Natural killer cell treated with Interleukin-12 subunit alpha and Interleukin-12 subunit beta and Interleukin-15 and Interleukin-18, amount 100 ng/mL, for 72 hours (primary cell): ENCODE data around the gene ZFYVE27. TPM values are rescaled to one million over a fixed set of nuclear protein-coding genes. Genes with fewer than 3 reads are reported as not detected.

Experiments used
- ATAC-seq, 2 donors: fragments of 150-1000 bp; cut with Tn5 transposase in 1 of 2; sonication (Bioruptor Pico), chemical (Tn5 transposase) in 1 of 2; 2 replicates each; pipeline ENCODE4 v1.10.0; 2021
- DNase-seq: peaks from one replicate; pipeline ENCODE4 v3.0.0; 2022; ENCODE audit warnings: low spot score
- H3K27ac Mint-ChIP-seq, 2 donors: 1 replicate in 1 of 2; 2 replicates in 1 of 2; pipeline ENCODE4 v1.8.0; 2022; ENCODE audit warnings: mixed read lengths in 2 of 2, mild to moderate bottlenecking in 1 of 2, moderate library complexity in 1 of 2
- H3K27me3 Mint-ChIP-seq, 2 donors: 1 replicate in 1 of 2; 2 replicates in 1 of 2; pipeline ENCODE4 v1.8.0; 2022; ENCODE audit warnings: mixed read lengths in 2 of 2
- H3K36me3 Mint-ChIP-seq: one replicate; pipeline ENCODE4 v1.8.0; 2022; ENCODE audit warnings: mixed read lengths
- H3K4me1 Mint-ChIP-seq, 2 donors: 1 replicate in 1 of 2; 2 replicates in 1 of 2; pipeline ENCODE4 v1.8.0; 2022; ENCODE audit warnings: low read depth in 2 of 2, mixed read lengths in 2 of 2, mild to moderate bottlenecking in 1 of 2
- H3K4me3 Mint-ChIP-seq: one replicate; pipeline ENCODE4 v1.8.0; 2022; ENCODE audit warnings: mixed read lengths
- H3K9me3 Mint-ChIP-seq: 2 replicates; pipeline ENCODE4 v1.8.0; 2022; ENCODE audit warnings: mixed read lengths
- total RNA-seq, 2 donors: library from RNA; stranded (reverse); gene quantifications; one replicate each; pipeline ENCODE4 v1.2.3, GENCODE V29; 2022

ZFYVE27 gene
- total RNA-seq, 2 donors from 2014 or later, result 34.9 to 59.6 TPM

DNA sequence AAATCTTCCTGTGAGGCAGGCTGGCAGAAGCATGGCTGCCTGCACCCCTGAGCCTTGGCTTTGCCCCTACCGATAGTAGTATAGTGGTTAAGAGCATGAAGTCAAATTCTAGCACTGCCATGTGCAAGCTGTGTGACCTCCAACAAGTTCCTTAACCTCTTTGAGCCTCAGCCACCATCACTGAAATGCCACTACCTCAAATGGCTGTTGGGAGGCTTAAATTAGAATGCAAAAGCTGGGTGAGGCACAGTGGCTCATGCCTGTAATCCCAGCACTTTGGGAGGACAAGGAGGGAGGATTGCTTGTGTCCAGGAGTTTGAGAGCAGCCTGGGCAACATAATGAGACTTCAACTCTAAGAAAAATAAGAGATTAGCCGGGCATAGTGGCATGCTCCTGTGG is 26.5 kb downstream of the ZFYVE27 start:
- Mint-ChIP-seq H3K27me3 (no peaks in the 10 kb centered on the region), H3K9me3 (no peaks in the 10 kb centered on the region), H3K36me3 (no peaks in the 10 kb centered on the region), H3K27ac (no peak overlapping the region), H3K4me1 (peaks cover 0 to 2% of the 10 kb centered on the region in 2 donors), H3K4me3 (no peak overlapping the region)
- ATAC-seq (no peak), DNase-seq (no peak)

DNA sequence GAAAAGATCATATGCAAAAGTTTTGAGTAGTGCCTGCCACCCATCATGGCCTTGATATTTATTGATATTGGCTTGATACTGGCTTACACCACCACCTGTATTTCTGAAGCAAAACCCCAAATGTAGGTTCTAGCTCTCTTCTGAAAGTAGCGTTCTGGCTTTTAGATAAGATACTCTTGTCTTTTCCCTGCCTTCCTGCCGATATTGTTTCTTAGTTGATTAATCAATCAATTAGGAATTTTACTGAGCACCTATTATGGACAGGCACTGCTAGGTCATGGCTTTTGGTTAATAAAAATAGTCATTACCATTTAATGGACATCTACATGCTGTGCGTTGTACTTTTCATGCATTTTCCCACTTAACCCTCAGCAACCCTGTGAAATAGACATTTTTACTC is 27.0 kb downstream of the ZFYVE27 start:
- ATAC-seq, result no peak
- no peaks in the 10 kb centered on the region for H3K9me3 Mint-ChIP-seq

GRCh38 chr10:97764519-97764931 is 27.6 kb downstream of the ZFYVE27 start:
- H3K4me3 Mint-ChIP-seq, result no peak overlapping the region
- H3K4me1 Mint-ChIP-seq, result peaks cover 0 to 2% of the 10 kb centered on the region in 2 donors
- ATAC-seq (no peak), DNase-seq (no peak)
- H3K36me3 Mint-ChIP-seq, result no peaks in the 10 kb centered on the region
- no peaks in the 10 kb centered on the region for H3K9me3 Mint-ChIP-seq
- H3K27me3 Mint-ChIP-seq, result peaks cover 2 to 6% of the 10 kb centered on the region in 2 donors
- H3K27ac Mint-ChIP-seq, result peak overlapping the region in 1 of 2 donors; percentile 49

More for the DNA sequence above, 27.0 kb downstream of the ZFYVE27 start:
- Mint-ChIP-seq H3K4me1 (peaks cover 0 to 2% of the 10 kb centered on the region in 2 donors), H3K27me3 (peaks cover 0 to under 1% of the 10 kb centered on the region in 2 donors), H3K27ac (no peak overlapping the region), H3K4me3 (no peak overlapping the region), H3K36me3 (no peaks in the 10 kb centered on the region)
- DNase-seq, result no peak

DNA sequence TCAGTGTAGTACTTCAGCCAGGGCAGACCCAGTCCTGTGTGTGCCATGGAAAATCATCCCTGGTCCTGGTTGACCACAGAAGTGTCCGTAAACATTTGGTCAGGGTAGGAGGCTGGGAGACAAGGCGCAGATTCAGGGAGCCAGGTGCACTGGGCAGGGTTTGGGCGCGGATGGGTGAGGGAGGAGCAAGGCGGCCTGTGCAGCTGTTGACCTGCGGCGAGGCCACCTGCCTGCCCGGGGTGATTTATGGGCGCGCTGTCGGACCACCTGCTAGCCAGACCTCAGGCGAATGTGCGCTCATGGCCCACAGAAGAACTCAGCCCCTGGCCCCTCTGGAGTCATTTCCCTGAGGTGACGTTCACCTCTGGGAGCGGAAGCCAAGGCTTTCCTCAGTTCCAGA is 28.3 kb downstream of the ZFYVE27 start:
- ATAC-seq (no peak), DNase-seq (peak; percentile 28)
- H3K36me3 Mint-ChIP-seq, result no peaks in the 10 kb centered on the region
- no peaks in the 10 kb centered on the region for H3K9me3 Mint-ChIP-seq
- no peak overlapping the region for H3K4me3 Mint-ChIP-seq
- peaks cover 0 to 3% of the 10 kb centered on the region in 2 donors for H3K4me1 Mint-ChIP-seq
- H3K27ac Mint-ChIP-seq, result peak overlapping the region in 1 of 2 donors; percentile 49
- peaks cover 5 to 11% of the 10 kb centered on the region in 2 donors for H3K27me3 Mint-ChIP-seq

DNA sequence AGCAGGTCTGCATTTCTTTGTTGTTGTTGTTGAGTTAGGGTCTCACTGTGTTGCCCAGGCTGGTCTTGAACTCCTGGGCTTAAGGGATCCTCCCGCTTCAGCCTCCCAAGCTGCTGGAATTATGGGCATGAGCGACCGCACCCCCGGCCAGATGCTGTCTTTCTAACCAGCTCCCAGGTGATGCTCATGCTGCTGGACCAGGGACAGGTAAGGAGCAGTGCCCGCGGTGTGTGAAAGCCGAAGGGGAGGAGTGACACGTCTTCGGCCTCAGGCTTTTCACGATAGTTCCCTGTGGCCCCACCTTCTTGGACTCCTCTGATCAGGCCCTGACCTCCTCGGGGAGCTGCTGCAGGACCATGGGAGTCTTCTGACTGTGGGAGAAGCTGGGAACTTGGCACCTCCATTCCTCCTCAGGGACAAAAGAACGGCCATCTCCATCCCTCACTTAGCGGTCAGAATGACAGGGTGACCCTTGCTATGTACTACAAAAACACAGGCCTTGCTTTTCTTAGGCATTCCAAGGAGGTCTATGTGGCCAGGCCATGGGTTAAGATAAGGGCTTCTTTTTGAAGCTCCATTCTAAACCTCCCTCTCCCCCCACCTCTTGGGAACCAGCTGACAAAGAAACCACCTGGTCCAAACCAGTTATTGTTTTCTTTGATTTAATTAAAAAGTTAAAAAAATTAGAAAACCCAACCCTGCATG is 29.3 kb downstream of the ZFYVE27 start:
- DNase-seq (no peak), ATAC-seq (no peak)
- Mint-ChIP-seq H3K27me3 (peaks cover 13 to 22% of the 10 kb centered on the region in 2 donors), H3K36me3 (no peaks in the 10 kb centered on the region), H3K9me3 (no peaks in the 10 kb centered on the region), H3K4me3 (no peak overlapping the region), H3K27ac (no peak overlapping the region), H3K4me1 (peaks cover 0 to 7% of the 10 kb centered on the region in 2 donors)

DNA sequence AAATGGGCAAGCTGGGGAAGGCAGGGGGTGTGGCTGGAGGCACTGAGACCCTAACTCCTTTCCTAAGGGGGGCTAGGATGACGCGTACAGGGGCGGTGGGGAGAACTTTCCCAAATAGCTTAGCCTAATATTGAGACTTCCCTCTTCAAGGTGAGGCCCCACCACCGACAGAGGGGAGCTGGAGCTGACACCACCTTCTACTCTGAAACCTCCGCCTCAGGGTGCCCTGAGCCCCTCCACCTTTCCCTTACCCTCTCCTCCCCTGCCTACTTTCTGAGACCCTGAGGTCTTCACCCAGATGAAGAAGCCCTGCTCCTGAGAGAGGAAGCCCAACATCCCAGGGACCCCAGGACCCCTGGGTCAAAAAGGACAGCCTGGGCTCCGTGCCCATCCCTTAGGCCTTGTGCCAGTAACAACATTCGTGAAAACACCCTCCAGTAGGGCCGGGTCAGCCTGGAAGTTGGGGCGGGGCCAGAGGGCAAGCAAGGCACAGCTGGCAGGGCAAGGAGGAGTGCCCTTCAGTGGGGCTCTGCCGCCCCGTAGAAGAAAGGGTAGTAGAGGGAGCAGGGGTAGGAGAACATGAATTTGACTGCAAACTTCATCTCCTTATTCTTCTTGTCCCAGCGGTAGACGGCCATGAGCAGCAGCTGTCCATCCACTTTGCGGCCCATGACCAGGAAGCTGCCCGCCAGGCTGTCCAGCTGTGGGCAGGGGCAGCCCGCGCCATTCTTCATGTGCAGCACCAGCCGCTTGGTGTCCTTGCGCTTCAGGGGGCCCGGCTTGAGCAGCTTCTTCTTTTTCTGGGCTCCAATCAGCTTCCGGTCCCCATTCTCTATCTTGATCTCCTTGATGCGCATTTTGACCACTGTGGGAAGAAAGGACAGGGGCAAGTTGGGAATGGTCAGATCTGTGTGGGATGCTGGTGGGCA is 30.3 kb downstream of the ZFYVE27 start:
- Mint-ChIP-seq H3K9me3 (no peaks in the 10 kb centered on the region), H3K27me3 (peaks cover 16 to 27% of the 10 kb centered on the region in 2 donors), H3K36me3 (no peaks in the 10 kb centered on the region), H3K4me3 (no peak overlapping the region), H3K27ac (no peak overlapping the region), H3K4me1 (peaks cover 3 to 9% of the 10 kb centered on the region in 2 donors)
- no peak for DNase-seq
- no peak for ATAC-seq

DNA sequence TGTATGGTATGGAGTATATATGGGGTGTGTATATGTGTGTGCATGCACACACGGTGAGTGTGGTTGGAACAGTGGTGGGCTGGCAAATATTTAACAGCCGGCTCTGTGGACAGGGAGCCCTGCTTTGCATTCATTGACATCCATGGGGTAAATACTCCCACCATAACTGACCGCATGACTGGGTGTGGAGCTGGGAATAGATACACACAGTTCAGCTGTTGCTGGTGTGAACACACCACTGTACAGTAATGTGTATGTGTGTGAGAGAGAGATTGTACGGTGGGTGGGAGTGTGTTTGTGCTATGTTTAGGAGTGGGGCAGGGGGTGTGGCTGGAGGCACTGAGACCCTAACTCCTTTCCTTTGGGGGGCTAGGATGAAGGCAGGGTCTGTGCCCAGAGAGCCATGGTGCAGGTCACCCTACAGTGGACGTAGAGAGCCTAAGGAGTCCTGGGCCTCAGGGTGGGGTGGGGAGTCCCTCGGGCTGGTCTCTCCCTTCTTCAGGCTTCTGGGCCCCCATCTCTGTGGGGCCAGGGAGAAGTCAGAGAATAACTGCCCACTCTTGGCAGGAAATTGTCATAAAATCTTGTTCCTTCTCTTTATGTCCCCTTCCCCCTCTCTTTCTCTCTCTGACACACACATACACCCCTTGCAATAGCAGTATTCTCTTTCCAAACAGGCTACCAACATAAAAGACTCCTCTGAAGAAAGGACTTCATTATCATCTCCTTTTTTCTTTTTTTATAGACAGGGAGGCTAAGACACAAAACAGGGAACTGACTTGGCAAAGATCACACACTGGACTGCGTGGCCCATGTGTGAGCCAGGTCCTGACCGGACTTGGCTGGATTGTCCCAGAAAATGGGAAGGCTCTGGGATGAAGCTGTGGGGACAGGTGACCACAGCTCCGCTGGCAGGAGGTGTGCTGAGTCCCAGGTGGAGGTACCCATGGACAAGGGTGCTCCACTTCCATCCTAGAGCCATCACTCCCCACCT is 31.7 kb downstream of the ZFYVE27 start:
- Mint-ChIP-seq H3K9me3 (no peaks in the 10 kb centered on the region), H3K4me1 (peaks cover 5 to 10% of the 10 kb centered on the region in 2 donors), H3K27me3 (peaks cover 18 to 32% of the 10 kb centered on the region in 2 donors), H3K36me3 (no peaks in the 10 kb centered on the region), H3K27ac (no peak overlapping the region), H3K4me3 (no peak overlapping the region)
- ATAC-seq, result peak in 1 of 2 donors; percentile 13
- peak; percentile 12 for DNase-seq

DNA sequence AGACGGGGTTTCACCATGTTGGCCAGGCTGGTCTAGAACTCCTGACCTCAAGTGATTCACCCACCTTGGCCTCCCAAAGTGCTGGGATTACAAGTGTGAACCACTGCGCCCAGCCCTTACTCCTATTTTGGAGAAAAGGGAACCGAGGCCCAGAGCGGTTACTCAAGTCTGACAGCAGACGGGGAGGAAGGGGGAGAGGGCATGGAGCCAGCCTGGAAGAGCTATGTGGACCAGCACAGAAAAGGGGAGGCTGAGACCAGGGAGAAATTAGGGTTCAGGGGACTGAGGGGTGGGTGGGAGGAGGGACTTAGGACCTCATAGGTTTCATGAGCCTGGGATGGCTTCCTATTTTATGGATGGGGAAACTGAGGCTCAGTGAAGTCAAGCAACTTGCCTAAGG is 33.3 kb downstream of the ZFYVE27 start:
- Mint-ChIP-seq H3K4me3 (no peak overlapping the region), H3K27ac (no peak overlapping the region), H3K9me3 (no peaks in the 10 kb centered on the region), H3K27me3 (peaks cover 20 to 32% of the 10 kb centered on the region in 2 donors), H3K4me1 (peaks cover 5 to 10% of the 10 kb centered on the region in 2 donors), H3K36me3 (no peaks in the 10 kb centered on the region)
- ATAC-seq (no peak), DNase-seq (no peak)

DNA sequence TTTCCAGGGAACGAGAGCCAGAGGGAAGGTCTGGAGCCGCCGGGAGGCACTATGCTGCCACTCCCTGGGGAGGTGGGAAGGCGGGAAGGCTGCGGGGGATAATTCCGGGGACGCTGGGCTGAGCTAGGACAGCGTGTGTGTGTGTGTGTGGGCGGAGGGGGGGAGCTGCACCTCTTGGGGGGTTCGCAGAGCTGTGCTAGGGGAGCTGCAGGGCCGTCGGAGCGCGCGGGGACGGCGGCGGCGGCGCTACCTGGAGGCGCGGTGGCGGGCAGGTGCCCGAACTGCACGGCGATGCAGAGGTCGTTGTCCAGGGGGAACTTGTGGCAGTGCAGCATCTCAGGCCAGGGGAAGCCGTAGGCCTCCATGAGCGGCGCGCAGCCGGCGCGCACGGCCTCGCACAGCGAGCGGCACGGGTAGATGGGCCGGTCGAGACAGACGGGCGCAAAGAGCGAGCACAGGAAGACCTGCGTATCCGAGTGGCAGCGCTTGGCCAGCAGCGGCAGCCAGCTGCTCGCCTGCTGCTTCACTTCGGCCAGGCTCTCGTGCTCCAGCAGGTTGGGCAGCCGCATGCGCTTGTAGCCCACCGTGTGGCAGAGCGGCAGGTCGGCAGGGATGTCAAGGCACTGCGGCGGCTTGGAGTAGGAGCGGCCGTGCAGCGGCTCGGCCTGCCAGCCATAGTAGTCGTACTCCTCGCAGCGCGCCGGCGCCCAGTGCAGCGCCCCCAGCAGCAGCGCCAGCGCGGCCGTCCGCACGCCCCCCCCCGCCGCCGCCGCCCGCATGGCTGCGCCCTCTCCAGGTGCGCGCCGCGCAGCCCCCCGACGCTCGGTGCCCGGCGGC is 34.3 kb downstream of the ZFYVE27 start:
- Mint-ChIP-seq H3K27ac (no peak overlapping the region), H3K36me3 (no peaks in the 10 kb centered on the region), H3K27me3 (peaks cover 20 to 32% of the 10 kb centered on the region in 2 donors), H3K9me3 (no peaks in the 10 kb centered on the region), H3K4me3 (no peak overlapping the region), H3K4me1 (peaks cover 5 to 10% of the 10 kb centered on the region in 2 donors)
- DNase-seq (no peak), ATAC-seq (peak; percentile 5 to 37)

GRCh38 chr10:97771913-97772823 is 35.2 kb downstream of the ZFYVE27 start, which contains the start of gene SFRP5:
TSS of gene SFRP5 (minus strand) at chr10:97771999. CDS start at chr10:97771833, 166 bp downstream.
- Mint-ChIP-seq H3K36me3 (no peaks in the 10 kb centered on the region), H3K27me3 (peaks cover 20 to 32% of the 10 kb centered on the region in 2 donors), H3K4me3 (peak within 1 kb of the TSS; percentile 38), H3K27ac (no peak within 1 kb of the TSS), H3K4me1 (peaks cover 5 to 10% of the 10 kb centered on the region in 2 donors), H3K9me3 (no peaks in the 10 kb centered on the region)
- ATAC-seq (no peak), DNase-seq (no peak)

DNA sequence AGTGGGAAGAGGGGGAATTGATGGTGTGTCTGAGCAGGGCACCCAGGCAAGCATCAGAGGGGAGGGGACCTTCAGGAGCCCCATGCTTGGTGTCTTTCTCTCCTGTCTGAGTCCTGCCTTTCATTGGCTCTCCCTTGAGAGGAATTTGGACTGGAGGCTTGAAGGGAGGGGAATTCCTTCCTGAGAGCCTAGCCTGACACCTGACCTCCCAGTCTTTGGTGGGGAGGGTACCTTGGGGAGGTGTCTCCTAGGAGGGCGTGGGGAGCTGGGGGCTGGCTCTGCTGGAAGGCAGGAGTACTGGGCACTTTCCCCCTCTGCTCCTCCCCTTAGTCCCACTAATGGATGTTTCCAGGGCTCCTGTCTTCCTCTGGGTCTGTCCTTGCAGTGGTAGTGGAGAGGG is 36.2 kb downstream of the ZFYVE27 start:
- peaks cover 5 to 10% of the 10 kb centered on the region in 2 donors for H3K4me1 Mint-ChIP-seq
- no peak overlapping the region for H3K27ac Mint-ChIP-seq
- ATAC-seq, result no peak
- DNase-seq, result no peak
- no peaks in the 10 kb centered on the region for H3K9me3 Mint-ChIP-seq
- H3K4me3 Mint-ChIP-seq, result no peak overlapping the region
- H3K27me3 Mint-ChIP-seq, result peaks cover 20 to 32% of the 10 kb centered on the region in 2 donors
- H3K36me3 Mint-ChIP-seq, result no peaks in the 10 kb centered on the region
